ENCODE results near the gene ZNF652.

GRCh38 chr17:49339354-49339753 is 22.7 kb downstream of the ZNF652 start:
- TF ChIP-seq, protein P1, sequence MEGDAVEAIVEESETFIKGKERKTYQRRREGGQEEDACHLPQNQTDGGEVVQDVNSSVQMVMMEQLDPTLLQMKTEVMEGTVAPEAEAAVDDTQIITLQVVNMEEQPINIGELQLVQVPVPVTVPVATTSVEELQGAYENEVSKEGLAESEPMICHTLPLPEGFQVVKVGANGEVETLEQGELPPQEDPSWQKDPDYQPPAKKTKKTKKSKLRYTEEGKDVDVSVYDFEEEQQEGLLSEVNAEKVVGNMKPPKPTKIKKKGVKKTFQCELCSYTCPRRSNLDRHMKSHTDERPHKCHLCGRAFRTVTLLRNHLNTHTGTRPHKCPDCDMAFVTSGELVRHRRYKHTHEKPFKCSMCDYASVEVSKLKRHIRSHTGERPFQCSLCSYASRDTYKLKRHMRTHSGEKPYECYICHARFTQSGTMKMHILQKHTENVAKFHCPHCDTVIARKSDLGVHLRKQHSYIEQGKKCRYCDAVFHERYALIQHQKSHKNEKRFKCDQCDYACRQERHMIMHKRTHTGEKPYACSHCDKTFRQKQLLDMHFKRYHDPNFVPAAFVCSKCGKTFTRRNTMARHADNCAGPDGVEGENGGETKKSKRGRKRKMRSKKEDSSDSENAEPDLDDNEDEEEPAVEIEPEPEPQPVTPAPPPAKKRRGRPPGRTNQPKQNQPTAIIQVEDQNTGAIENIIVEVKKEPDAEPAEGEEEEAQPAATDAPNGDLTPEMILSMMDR (IDR thresholded peaks at IDR 0.05; ENCODE audit: low read length), result no peak
- TF ChIP-seq EZH2 (optimal IDR thresholded peaks at IDR 0.05; ENCODE audit: low read depth, low read length), result no peak
